Activated CD8-positive, alpha-beta memory T cell treated with anti-CD3 and anti-CD28 coated beads, Interleukin-2, amount 10 ng/mL, durations not matched to agents 7 days and 5 days (primary cell): Measurements from ENCODE around the gene SYNE1. TPM values are rescaled to one million over a fixed set of nuclear protein-coding genes. Genes with fewer than 3 reads are reported as not detected.

ENCODE experiments used
- ATAC-seq: fragments of 150-1000 bp; cut with Tn5 transposase; one replicate; pipeline ENCODE4 v1.10.0; 2021; ENCODE audit warnings: moderate library complexity
- CTCF ChIA-PET: fragments of 350-600 bp; sonication (Branson Sonifier 250); formaldehyde crosslinking; loops from one replicate; lab custom pipeline; 2021; ENCODE audit warnings: antibody characterized with exemption; lab: Charles Lee
- DNase-seq: peaks from one replicate; pipeline ENCODE4 v3.0.0-alpha.2; 2020
- H3K27ac Mint-ChIP-seq: one replicate; pipeline ENCODE4 v1.8.0; 2021; ENCODE audit warnings: mild to moderate bottlenecking, mixed read lengths
- H3K27me3 Mint-ChIP-seq: one replicate; pipeline ENCODE4 v1.8.0; 2021; ENCODE audit warnings: mixed read lengths
- H3K36me3 Mint-ChIP-seq: one replicate; pipeline ENCODE4 v1.8.0; 2021; ENCODE audit warnings: mild to moderate bottlenecking, mixed read lengths
- H3K4me1 Mint-ChIP-seq: one replicate; pipeline ENCODE4 v1.8.0; 2021; ENCODE audit warnings: mixed read lengths
- H3K4me3 Mint-ChIP-seq: one replicate; pipeline ENCODE4 v1.8.0; 2021; ENCODE audit warnings: mild to moderate bottlenecking, moderate library complexity, mixed read lengths
- H3K9me3 Mint-ChIP-seq: one replicate; pipeline ENCODE4 v1.8.0; 2022; ENCODE audit warnings: low read depth, mixed read lengths
- total RNA-seq, 2 experiments: library from RNA; stranded (reverse); gene quantifications; one replicate each; pipeline ENCODE4 v1.2.3, GENCODE V29; 2021

Gene SYNE1
- total RNA-seq, 2 experiments from 2014 or later = 58.5 to 76.6 TPM

GRCh38 chr6:152170702-152171667, 466.2 kb downstream of the SYNE1 start:
- ATAC-seq = peak; percentile 93
- Mint-ChIP-seq H3K27ac (peak overlapping the region; percentile 95), H3K4me1 (peaks cover 32% of the 10 kb centered on the region)

GRCh38 chr6:152170313-152170701, 466.9 kb downstream of the SYNE1 start:
- peaks cover 56% of the 10 kb centered on the region for H3K36me3 Mint-ChIP-seq
- CTCF ChIA-PET = interaction anchor here (0.6 to 1.9 kb wide), 4 partner anchors 12 to 132 kb away, joined by 3 to 6 read pairs (median 4); no protein-coding TSS in a partner anchor
- H3K27ac Mint-ChIP-seq = peak overlapping the region; percentile 95
- H3K27me3 Mint-ChIP-seq = no peaks in the 10 kb centered on the region
- peak overlapping the region; percentile 59 for H3K4me3 Mint-ChIP-seq
- H3K4me1 Mint-ChIP-seq = peaks cover 32% of the 10 kb centered on the region
- H3K9me3 Mint-ChIP-seq = no peaks in the 10 kb centered on the region
- no peak for DNase-seq
- no peak for ATAC-seq

More at GRCh38 chr6:152170702-152171667, 466.2 kb downstream of the SYNE1 start:
- H3K36me3 Mint-ChIP-seq = peaks cover 59% of the 10 kb centered on the region
- H3K27me3 Mint-ChIP-seq = no peaks in the 10 kb centered on the region
- H3K4me3 Mint-ChIP-seq = peak overlapping the region; percentile 59
- CTCF ChIA-PET = interaction anchor here (0.6 to 1.9 kb wide), 5 partner anchors 9 to 132 kb away, joined by 3 to 6 read pairs (median 3); no protein-coding TSS in a partner anchor
- DNase-seq = peak; percentile 89
- no peaks in the 10 kb centered on the region for H3K9me3 Mint-ChIP-seq

GRCh38 chr6:152167641-152168603, 469.2 kb downstream of the SYNE1 start:
- H3K4me1 Mint-ChIP-seq = peaks cover 27% of the 10 kb centered on the region
- DNase-seq (no peak), ATAC-seq (no peak)
- peaks cover 52% of the 10 kb centered on the region for H3K36me3 Mint-ChIP-seq
- CTCF ChIA-PET = interaction anchor here (1.1 kb wide), 2 partner anchors 23 to 100 kb away, joined by 3 to 4 read pairs; no protein-coding TSS in a partner anchor
- no peak overlapping the region for H3K4me3 Mint-ChIP-seq
- no peaks in the 10 kb centered on the region for H3K9me3 Mint-ChIP-seq
- no peak overlapping the region for H3K27ac Mint-ChIP-seq
- no peaks in the 10 kb centered on the region for H3K27me3 Mint-ChIP-seq

GRCh38 chr6:152166897-152167296, 470.3 kb downstream of the SYNE1 start:
- no peak for DNase-seq
- Mint-ChIP-seq H3K4me1 (peaks cover 25% of the 10 kb centered on the region), H3K4me3 (no peak overlapping the region), H3K36me3 (peaks cover 54% of the 10 kb centered on the region), H3K27ac (no peak overlapping the region), H3K9me3 (no peaks in the 10 kb centered on the region), H3K27me3 (no peaks in the 10 kb centered on the region)
- ATAC-seq = no peak
- CTCF ChIA-PET = interaction anchor here (1.1 kb wide), 1 partner anchor 22 kb away, joined by 3 read pairs; no protein-coding TSS in a partner anchor

- Mint-ChIP-seq H3K36me3 (peaks cover 57% of the 10 kb centered on the region), H3K9me3 (no peaks in the 10 kb centered on the region), H3K27ac (no peak overlapping the region), H3K4me3 (no peak overlapping the region), H3K27me3 (no peaks in the 10 kb centered on the region), H3K4me1 (peaks cover 25% of the 10 kb centered on the region)
- ATAC-seq = no peak
- CTCF ChIA-PET = interaction anchor here (1.1 kb wide), 1 partner anchor 21 kb away, joined by 3 read pairs; no protein-coding TSS in a partner anchor
- DNase-seq = no peak
Observed at GRCh38 chr6:152166497-152166896, 470.7 kb downstream of the SYNE1 start.

GRCh38 chr6:152164957-152165356, 472.2 kb downstream of the SYNE1 start:
- no peaks in the 10 kb centered on the region for H3K9me3 Mint-ChIP-seq
- H3K4me1 Mint-ChIP-seq = peaks cover 18% of the 10 kb centered on the region
- no peak overlapping the region for H3K4me3 Mint-ChIP-seq
- peaks cover 55% of the 10 kb centered on the region for H3K36me3 Mint-ChIP-seq
- CTCF ChIA-PET = no interaction called here
- no peak for ATAC-seq
- DNase-seq = no peak
- H3K27ac Mint-ChIP-seq = no peak overlapping the region
- no peaks in the 10 kb centered on the region for H3K27me3 Mint-ChIP-seq

- no peak overlapping the region for H3K4me3 Mint-ChIP-seq
- no peaks in the 10 kb centered on the region for H3K27me3 Mint-ChIP-seq
- H3K4me1 Mint-ChIP-seq = peaks cover 16% of the 10 kb centered on the region
- no peak overlapping the region for H3K27ac Mint-ChIP-seq
- ATAC-seq (peak; percentile 51), DNase-seq (no peak)
- peaks cover 46% of the 10 kb centered on the region for H3K36me3 Mint-ChIP-seq
- H3K9me3 Mint-ChIP-seq = no peaks in the 10 kb centered on the region
- CTCF ChIA-PET = no interaction called here
Observed at GRCh38 chr6:152161501-152161900, 475.7 kb downstream of the SYNE1 start.

- no peak overlapping the region for H3K27ac Mint-ChIP-seq
- H3K9me3 Mint-ChIP-seq = no peaks in the 10 kb centered on the region
- H3K4me1 Mint-ChIP-seq = peaks cover 16% of the 10 kb centered on the region
- DNase-seq = no peak
- no peak for ATAC-seq
- H3K36me3 Mint-ChIP-seq = peaks cover 44% of the 10 kb centered on the region
- CTCF ChIA-PET = interaction anchor here (0.9 to 1.2 kb wide), 2 partner anchors 12 to 139 kb away, joined by 3 read pairs; no protein-coding TSS in a partner anchor
- no peaks in the 10 kb centered on the region for H3K27me3 Mint-ChIP-seq
- no peak overlapping the region for H3K4me3 Mint-ChIP-seq
Observed at GRCh38 chr6:152160346-152160745, 476.8 kb downstream of the SYNE1 start.

GRCh38 chr6:152155792-152156191, 481.4 kb downstream of the SYNE1 start:
- DNase-seq (no peak), ATAC-seq (no peak)
- no peaks in the 10 kb centered on the region for H3K27me3 Mint-ChIP-seq
- no peaks in the 10 kb centered on the region for H3K9me3 Mint-ChIP-seq
- CTCF ChIA-PET = no interaction called here
- peaks cover 4% of the 10 kb centered on the region for H3K4me1 Mint-ChIP-seq
- no peak overlapping the region for H3K4me3 Mint-ChIP-seq
- peaks cover 38% of the 10 kb centered on the region for H3K36me3 Mint-ChIP-seq
- no peak overlapping the region for H3K27ac Mint-ChIP-seq

GRCh38 chr6:152154559-152155356, 482.4 kb downstream of the SYNE1 start:
- CTCF ChIA-PET = no interaction called here
- Mint-ChIP-seq H3K36me3 (peaks cover 43% of the 10 kb centered on the region), H3K27ac (no peak overlapping the region), H3K4me3 (no peak overlapping the region), H3K9me3 (no peaks in the 10 kb centered on the region), H3K4me1 (no peaks in the 10 kb centered on the region), H3K27me3 (no peaks in the 10 kb centered on the region)
- no peak for ATAC-seq
- no peak for DNase-seq

GRCh38 chr6:152151920-152152319, 485.2 kb downstream of the SYNE1 start:
- no peaks in the 10 kb centered on the region for H3K4me1 Mint-ChIP-seq
- no peaks in the 10 kb centered on the region for H3K27me3 Mint-ChIP-seq
- DNase-seq (no peak), ATAC-seq (no peak)
- no peaks in the 10 kb centered on the region for H3K9me3 Mint-ChIP-seq
- no peak overlapping the region for H3K27ac Mint-ChIP-seq
- no peak overlapping the region for H3K4me3 Mint-ChIP-seq
- CTCF ChIA-PET = no interaction called here
- peaks cover 56% of the 10 kb centered on the region for H3K36me3 Mint-ChIP-seq

GRCh38 chr6:152150196-152150595, 487.0 kb downstream of the SYNE1 start:
- no peak for ATAC-seq
- no peak overlapping the region for H3K4me3 Mint-ChIP-seq
- no peak overlapping the region for H3K27ac Mint-ChIP-seq
- peaks cover under 1% of the 10 kb centered on the region for H3K4me1 Mint-ChIP-seq
- no peaks in the 10 kb centered on the region for H3K9me3 Mint-ChIP-seq
- DNase-seq = no peak
- H3K27me3 Mint-ChIP-seq = no peaks in the 10 kb centered on the region
- peaks cover 59% of the 10 kb centered on the region for H3K36me3 Mint-ChIP-seq
- CTCF ChIA-PET = no interaction called here
